Activated CD4-positive, alpha-beta memory T cell treated with anti-CD3 and anti-CD28 coated beads for 36 hours (primary cell): Measurements from ENCODE around the gene SPI1. TPM values are rescaled to one million over a fixed set of nuclear protein-coding genes. Genes with fewer than 3 reads are reported as not detected.

Experiments
- CTCF ChIA-PET: fragments of 350-600 bp; sonication (Branson Sonifier 250); formaldehyde crosslinking; loops from one replicate; lab custom pipeline; 2021; ENCODE audit warnings: antibody characterized with exemption, inconsistent platforms; lab: Charles Lee
- POLR2A ChIA-PET: fragments of 350-600 bp; sonication (Branson Sonifier 250); formaldehyde crosslinking; loops from one replicate; lab custom pipeline; 2021; ENCODE audit warnings: antibody characterized with exemption; lab: Charles Lee
- DNase-seq: peaks from one replicate; pipeline ENCODE4 v3.0.0-alpha.2; 2020
- H3K27ac Mint-ChIP-seq: one replicate; pipeline ENCODE4 v1.8.0; 2021; ENCODE audit warnings: mixed read lengths
- H3K27me3 Mint-ChIP-seq: one replicate; pipeline ENCODE4 v1.8.0; 2021; ENCODE audit warnings: mixed read lengths
- H3K36me3 Mint-ChIP-seq: one replicate; pipeline ENCODE4 v1.8.0; 2021; ENCODE audit warnings: mixed read lengths
- H3K4me1 Mint-ChIP-seq: one replicate; pipeline ENCODE4 v1.8.0; 2021; ENCODE audit warnings: low read depth, mixed read lengths
- H3K4me3 Mint-ChIP-seq: one replicate; pipeline ENCODE4 v1.8.0; 2021; ENCODE audit warnings: mild to moderate bottlenecking, mixed read lengths
- H3K9me3 Mint-ChIP-seq: one replicate; pipeline ENCODE4 v1.8.0; 2021; ENCODE audit warnings: mixed read lengths
- intact Hi-C: fragments of 100-400 bp; cut with micrococcal nuclease; formaldehyde crosslinking; loops from one replicate; pipeline ENCODE4 v1.15.1; 2023
- total RNA-seq, 2 experiments: library from RNA; stranded (reverse); gene quantifications; one replicate each; pipeline ENCODE4 v1.2.3, GENCODE V29; 2021

Gene SPI1
- total RNA-seq, result not detected

DNA sequence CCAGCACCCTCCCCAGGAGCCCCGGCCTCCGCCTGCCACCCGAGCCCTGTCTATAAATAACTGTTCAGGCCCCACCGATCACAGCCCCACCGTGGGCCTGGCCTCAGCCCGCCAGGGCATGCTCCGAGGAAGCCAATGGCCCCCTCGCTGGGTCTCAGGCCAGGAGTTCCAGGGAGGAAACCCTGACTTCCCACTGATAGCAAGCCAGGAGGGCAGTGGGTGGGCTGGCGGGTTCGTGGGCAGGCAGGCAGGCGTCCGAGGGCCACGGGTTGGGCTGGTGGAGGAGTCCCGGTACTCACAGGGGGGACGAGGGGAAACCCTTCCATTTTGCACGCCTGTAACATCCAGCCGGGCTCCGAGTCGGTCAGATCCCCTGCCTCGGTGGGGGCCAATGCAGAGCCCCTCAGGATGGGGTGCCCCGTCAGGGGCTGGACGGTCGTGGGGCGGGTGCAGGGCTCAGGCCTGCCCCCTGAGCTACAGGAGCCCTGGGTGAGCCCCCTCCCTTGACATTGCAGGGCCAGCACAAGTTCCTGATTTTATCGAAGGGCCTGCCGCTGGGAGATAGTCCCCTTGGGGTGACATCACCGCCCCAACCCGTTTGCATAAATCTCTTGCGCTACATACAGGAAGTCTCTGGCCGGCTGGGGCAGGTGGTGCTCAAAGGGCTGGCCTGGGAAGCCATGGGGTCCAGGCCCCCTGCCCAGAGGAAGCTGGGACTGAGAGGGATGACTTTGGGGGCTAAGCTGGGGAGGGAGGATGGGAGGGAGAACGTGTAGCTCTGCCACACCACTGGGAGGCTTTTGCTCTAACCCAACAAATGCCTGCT, at the start of gene SPI1:
Gene SPI1, minus strand, starts transcription at position 538 of the 826 bp plus-strand sequence. Its CDS starts 194 bp downstream, at position 344.
- Mint-ChIP-seq H3K27me3 (no peaks in the 10 kb centered on the region), H3K27ac (no peak within 1 kb of the TSS), H3K9me3 (no peaks in the 10 kb centered on the region), H3K4me3 (no peak within 1 kb of the TSS), H3K4me1 (peaks cover 9% of the 10 kb centered on the region), H3K36me3 (no peaks in the 10 kb centered on the region)
- ChIA-PET POLR2A (no interaction called here), CTCF (interaction anchor here (1.1 kb wide), 1 partner anchor 9 kb away, joined by 7 read pairs; no protein-coding TSS in a partner anchor)
- no peak for DNase-seq
- intact Hi-C loops, result no loop called here

- ChIA-PET CTCF (interaction anchor here (0.8 to 6.2 kb wide), 5 partner anchors 15 to 210 kb away, joined by 3 to 59 read pairs (median 4); no protein-coding TSS in a partner anchor), POLR2A (interaction anchor here (1.0 to 2.7 kb wide), 7 partner anchors 16 to 212 kb away, joined by 3 to 9 read pairs (median 4); partner anchors contain the start of genes ACP2, DDB2, PTPMT1 and SLC39A13)
- peaks cover 40% of the 10 kb centered on the region for H3K36me3 Mint-ChIP-seq
- H3K4me3 Mint-ChIP-seq, result peak within 1 kb of the TSS; percentile 100
- H3K4me1 Mint-ChIP-seq, result peaks cover 26% of the 10 kb centered on the region
- intact Hi-C loops, result loop anchor here (1.0 to 10.0 kb wide), 8 partner anchors 18 to 422 kb away; partner anchors contain the start of genes CELF1, FNBP4, KBTBD4 and NDUFS3
- no peaks in the 10 kb centered on the region for H3K9me3 Mint-ChIP-seq
- H3K27ac Mint-ChIP-seq, result peak within 1 kb of the TSS; percentile 95
- peak; percentile 99 for DNase-seq
- no peaks in the 10 kb centered on the region for H3K27me3 Mint-ChIP-seq
Observed at GRCh38 chr11:47426062-47426956, 48.0 kb upstream of the SPI1 start, which contains the start of gene PSMC3. Gene PSMC3, minus strand, starts transcription at chr11:47426439. Its CDS starts 160 bp downstream, at chr11:47426279.

- no peak for DNase-seq
- Mint-ChIP-seq H3K4me3 (peak overlapping the region; percentile 100), H3K27me3 (no peaks in the 10 kb centered on the region), H3K36me3 (peaks cover 42% of the 10 kb centered on the region), H3K9me3 (no peaks in the 10 kb centered on the region), H3K27ac (peak overlapping the region; percentile 95), H3K4me1 (peaks cover 26% of the 10 kb centered on the region)
- CTCF ChIA-PET, result interaction anchor here (0.6 to 6.2 kb wide), 5 partner anchors 14 to 151 kb away, joined by 3 to 59 read pairs (median 4); no protein-coding TSS in a partner anchor
- intact Hi-C loops, result loop anchor here (1.0 to 10.0 kb wide), 8 partner anchors 17 to 423 kb away; partner anchors contain the start of genes CELF1, FNBP4, KBTBD4 and NDUFS3
- POLR2A ChIA-PET, result interaction anchor here (1.0 to 2.7 kb wide), 4 partner anchors 10 to 211 kb away, joined by 3 to 9 read pairs (median 4); partner anchors contain the start of genes ACP2, DDB2 and SLC39A13
Observed at GRCh38 chr11:47425611-47426010, 47.3 kb upstream of the SPI1 start.

- ChIA-PET CTCF (no interaction called here), POLR2A (no interaction called here)
- no peak for DNase-seq
- Mint-ChIP-seq H3K9me3 (no peaks in the 10 kb centered on the region), H3K4me3 (no peak overlapping the region), H3K4me1 (no peaks in the 10 kb centered on the region), H3K36me3 (peaks cover 41% of the 10 kb centered on the region), H3K27ac (no peak overlapping the region), H3K27me3 (no peaks in the 10 kb centered on the region)
- intact Hi-C loops, result no loop called here
Observed at GRCh38 chr11:47418454-47419259, 40.3 kb upstream of the SPI1 start.

DNA sequence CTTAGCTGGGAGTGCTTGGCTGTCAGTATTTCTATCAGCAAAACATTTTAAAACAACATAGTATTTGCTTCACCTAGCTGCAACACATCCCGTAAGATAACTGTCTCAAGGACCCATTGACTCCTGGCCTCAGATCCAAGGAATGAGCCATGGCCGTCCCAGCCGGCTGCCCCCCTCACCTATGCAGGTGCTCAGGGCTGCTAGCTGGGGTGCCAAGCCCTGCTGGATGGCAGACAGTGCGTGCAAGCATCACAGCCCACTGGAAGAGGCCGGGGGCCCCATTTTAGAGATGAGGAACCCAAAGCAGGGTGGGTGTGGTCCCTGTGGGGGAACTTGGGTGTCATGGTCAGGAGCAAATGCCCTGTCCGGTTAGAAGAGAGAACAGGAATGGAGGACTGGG, 39.4 kb upstream of the SPI1 start:
- H3K9me3 Mint-ChIP-seq, result no peaks in the 10 kb centered on the region
- peaks cover 35% of the 10 kb centered on the region for H3K36me3 Mint-ChIP-seq
- intact Hi-C loops, result no loop called here
- H3K27ac Mint-ChIP-seq, result no peak overlapping the region
- POLR2A ChIA-PET, result no interaction called here
- H3K4me3 Mint-ChIP-seq, result no peak overlapping the region
- CTCF ChIA-PET, result no interaction called here
- no peaks in the 10 kb centered on the region for H3K4me1 Mint-ChIP-seq
- H3K27me3 Mint-ChIP-seq, result no peaks in the 10 kb centered on the region
- DNase-seq, result no peak

- Mint-ChIP-seq H3K27me3 (no peaks in the 10 kb centered on the region), H3K27ac (no peak overlapping the region), H3K4me1 (no peaks in the 10 kb centered on the region), H3K36me3 (peaks cover 23% of the 10 kb centered on the region), H3K4me3 (no peak overlapping the region), H3K9me3 (no peaks in the 10 kb centered on the region)
- no peak for DNase-seq
- intact Hi-C loops, result no loop called here
- CTCF ChIA-PET, result interaction anchor here (0.6 kb wide), 1 partner anchor 42 kb away, joined by 4 read pairs; no protein-coding TSS in a partner anchor
- POLR2A ChIA-PET, result interaction anchor here (0.8 kb wide), 1 partner anchor 9 kb away, joined by 4 read pairs; no protein-coding TSS in a partner anchor
Observed at GRCh38 chr11:47415949-47416472, 37.7 kb upstream of the SPI1 start.

- Mint-ChIP-seq H3K27me3 (no peaks in the 10 kb centered on the region), H3K4me3 (no peak overlapping the region), H3K9me3 (no peaks in the 10 kb centered on the region), H3K4me1 (no peaks in the 10 kb centered on the region), H3K27ac (no peak overlapping the region), H3K36me3 (peaks cover 22% of the 10 kb centered on the region)
- DNase-seq, result no peak
- ChIA-PET POLR2A (interaction anchor here (0.8 kb wide), 1 partner anchor 9 kb away, joined by 4 read pairs; no protein-coding TSS in a partner anchor), CTCF (interaction anchor here (0.6 kb wide), 1 partner anchor 42 kb away, joined by 4 read pairs; no protein-coding TSS in a partner anchor)
- intact Hi-C loops, result no loop called here
Observed at GRCh38 chr11:47415091-47415854, 36.9 kb upstream of the SPI1 start.

GRCh38 chr11:47414685-47415070, 36.3 kb upstream of the SPI1 start:
- peaks cover 16% of the 10 kb centered on the region for H3K36me3 Mint-ChIP-seq
- ChIA-PET POLR2A (no interaction called here), CTCF (interaction anchor here (1.3 kb wide), 1 partner anchor 41 kb away, joined by 4 read pairs; no protein-coding TSS in a partner anchor)
- H3K27ac Mint-ChIP-seq, result no peak overlapping the region
- intact Hi-C loops, result no loop called here
- DNase-seq, result no peak
- no peak overlapping the region for H3K4me3 Mint-ChIP-seq
- H3K9me3 Mint-ChIP-seq, result no peaks in the 10 kb centered on the region
- H3K4me1 Mint-ChIP-seq, result no peaks in the 10 kb centered on the region
- no peaks in the 10 kb centered on the region for H3K27me3 Mint-ChIP-seq

DNA sequence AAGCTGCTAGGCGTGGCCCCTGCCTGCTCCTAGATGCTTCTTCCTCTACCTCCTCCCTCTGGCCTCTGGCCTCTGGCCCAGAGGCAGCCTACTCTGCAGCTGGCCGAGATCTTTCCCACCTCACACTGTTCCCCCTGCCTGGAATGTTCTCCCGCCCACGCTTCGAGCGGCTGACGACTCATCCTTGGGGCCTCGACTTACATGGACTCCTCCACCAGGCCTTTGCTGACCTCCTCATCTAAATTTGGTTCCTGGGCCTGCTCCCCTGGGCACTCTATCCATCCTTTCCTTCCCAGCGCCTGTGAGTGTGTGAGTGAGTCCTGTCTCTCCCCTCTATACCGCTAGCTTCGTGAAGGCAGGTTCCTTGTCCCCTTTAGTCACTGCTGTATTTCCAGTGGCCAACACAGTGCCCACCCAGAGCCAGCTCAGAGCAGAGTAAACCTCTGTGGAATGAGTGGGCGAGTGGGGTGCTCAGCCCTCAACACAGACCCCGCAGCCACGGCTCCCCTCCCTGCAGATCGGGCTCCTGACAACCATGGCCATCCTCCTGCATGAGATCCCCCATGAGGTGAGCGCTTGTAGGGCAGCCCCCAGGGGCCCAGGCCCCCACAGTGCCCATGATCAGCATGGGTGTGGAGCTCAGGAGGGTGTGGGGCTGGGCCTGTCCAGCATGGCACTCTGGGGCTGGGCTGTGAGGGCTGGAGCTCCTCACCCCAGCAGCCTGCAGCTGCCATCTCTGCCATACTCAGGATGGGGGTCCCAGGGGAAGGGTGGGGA, 35.7 kb upstream of the SPI1 start:
- ChIA-PET POLR2A (no interaction called here), CTCF (interaction anchor here (0.6 to 4.8 kb wide), 3 partner anchors 11 to 522 kb away, joined by 3 to 59 read pairs (median 4); partner anchors contain the start of gene PSMC3)
- DNase-seq, result no peak
- Mint-ChIP-seq H3K36me3 (peaks cover 14% of the 10 kb centered on the region), H3K27me3 (no peaks in the 10 kb centered on the region), H3K9me3 (no peaks in the 10 kb centered on the region), H3K4me1 (peaks cover 5% of the 10 kb centered on the region), H3K27ac (no peak overlapping the region), H3K4me3 (no peak overlapping the region)
- intact Hi-C loops, result no loop called here
